Parathyroid adenoma (tissue), 2 donors: Measurements from ENCODE around the gene ROCK2.

ENCODE experiments used
- H2AFZ ChIP-seq: fragments of 300-600 bp; sonication (generic); one replicate; pipeline ENCODE4 v1.7.0; 2017; ENCODE audit warnings: antibody characterized with exemption, mild to moderate bottlenecking
- H3K27ac ChIP-seq: fragments of 300-600 bp; sonication (generic); one replicate; pipeline ENCODE4 v1.7.0; 2017
- H3K27me3 ChIP-seq: fragments of 300-600 bp; sonication (generic); one replicate; pipeline ENCODE4 v1.7.0; 2017; ENCODE audit warnings: low read length; ENCODE audit not compliant: control insufficient read depth, insufficient read depth
- H3K36me3 ChIP-seq: fragments of 300-600 bp; sonication (generic); one replicate; pipeline ENCODE4 v1.7.0; 2017; ENCODE audit warnings: low read length; ENCODE audit not compliant: control insufficient read depth, insufficient read depth
- H3K4me1 ChIP-seq: fragments of 300-600 bp; sonication (generic); one replicate; pipeline ENCODE4 v1.7.0; 2017; ENCODE audit warnings: control low read depth
- H3K4me2 ChIP-seq: fragments of 300-600 bp; sonication (generic); one replicate; pipeline ENCODE4 v1.7.0; 2017; ENCODE audit warnings: low read length
- H3K4me3 ChIP-seq: fragments of 300-600 bp; sonication (generic); one replicate; pipeline ENCODE4 v1.7.0; 2017; ENCODE audit warnings: low read depth, low read length
- H3K79me2 ChIP-seq: fragments of 300-600 bp; sonication (generic); one replicate; pipeline ENCODE4 v1.7.0; 2017; ENCODE audit warnings: control low read depth
- H3K9ac ChIP-seq: fragments of 300-600 bp; sonication (generic); one replicate; pipeline ENCODE4 v1.7.0; 2017; ENCODE audit warnings: mild to moderate bottlenecking
- H3K9me3 ChIP-seq: fragments of 300-600 bp; sonication (generic); one replicate; pipeline ENCODE4 v1.7.0; 2017; ENCODE audit warnings: low read length; ENCODE audit not compliant: control insufficient read depth
- TF ChIP-seq, protein P1 (sequence below): fragments of 300-600 bp; sonication (generic); IDR thresholded peaks from one replicate; pipeline ENCODE4 v1.7.0; 2017; ENCODE audit warnings: antibody characterized with exemption, mild to moderate bottlenecking
- donor health status: primary hyperparathyroidism.

The ROCK2 gene

DNA sequence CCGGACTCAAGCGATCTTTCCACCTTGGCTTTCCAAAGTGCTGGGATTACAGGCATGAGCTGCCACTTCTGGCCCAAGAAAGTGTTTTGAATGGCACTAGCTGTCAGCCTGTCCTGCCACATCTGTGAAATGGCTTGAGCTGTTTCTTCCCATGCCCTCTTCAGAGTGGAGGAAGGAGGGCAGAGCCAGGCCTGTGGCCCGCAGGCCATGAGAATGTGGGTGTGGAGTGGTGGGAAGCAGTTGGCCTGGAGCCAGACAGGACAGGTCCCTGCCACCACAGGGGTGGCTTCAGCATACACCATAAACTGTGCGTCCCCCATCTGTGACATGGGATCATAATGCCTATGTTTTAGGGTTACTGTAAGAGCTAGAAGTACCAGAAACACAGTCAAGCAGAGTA lies 182.7 kb downstream of the ROCK2 start:
- Histone ChIP-seq H3K9me3 (no peaks in the 10 kb centered on the region), H2AFZ (no peak overlapping the region), H3K4me1 (no peaks in the 10 kb centered on the region), H3K9ac (no peak overlapping the region), H3K36me3 (no peaks in the 10 kb centered on the region), H3K79me2 (no peaks in the 10 kb centered on the region), H3K27me3 (no peaks in the 10 kb centered on the region), H3K27ac (no peak overlapping the region), H3K4me2 (no peak overlapping the region), H3K4me3 (no peak overlapping the region)
- TF ChIP-seq, protein P1, sequence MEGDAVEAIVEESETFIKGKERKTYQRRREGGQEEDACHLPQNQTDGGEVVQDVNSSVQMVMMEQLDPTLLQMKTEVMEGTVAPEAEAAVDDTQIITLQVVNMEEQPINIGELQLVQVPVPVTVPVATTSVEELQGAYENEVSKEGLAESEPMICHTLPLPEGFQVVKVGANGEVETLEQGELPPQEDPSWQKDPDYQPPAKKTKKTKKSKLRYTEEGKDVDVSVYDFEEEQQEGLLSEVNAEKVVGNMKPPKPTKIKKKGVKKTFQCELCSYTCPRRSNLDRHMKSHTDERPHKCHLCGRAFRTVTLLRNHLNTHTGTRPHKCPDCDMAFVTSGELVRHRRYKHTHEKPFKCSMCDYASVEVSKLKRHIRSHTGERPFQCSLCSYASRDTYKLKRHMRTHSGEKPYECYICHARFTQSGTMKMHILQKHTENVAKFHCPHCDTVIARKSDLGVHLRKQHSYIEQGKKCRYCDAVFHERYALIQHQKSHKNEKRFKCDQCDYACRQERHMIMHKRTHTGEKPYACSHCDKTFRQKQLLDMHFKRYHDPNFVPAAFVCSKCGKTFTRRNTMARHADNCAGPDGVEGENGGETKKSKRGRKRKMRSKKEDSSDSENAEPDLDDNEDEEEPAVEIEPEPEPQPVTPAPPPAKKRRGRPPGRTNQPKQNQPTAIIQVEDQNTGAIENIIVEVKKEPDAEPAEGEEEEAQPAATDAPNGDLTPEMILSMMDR: no peak

DNA sequence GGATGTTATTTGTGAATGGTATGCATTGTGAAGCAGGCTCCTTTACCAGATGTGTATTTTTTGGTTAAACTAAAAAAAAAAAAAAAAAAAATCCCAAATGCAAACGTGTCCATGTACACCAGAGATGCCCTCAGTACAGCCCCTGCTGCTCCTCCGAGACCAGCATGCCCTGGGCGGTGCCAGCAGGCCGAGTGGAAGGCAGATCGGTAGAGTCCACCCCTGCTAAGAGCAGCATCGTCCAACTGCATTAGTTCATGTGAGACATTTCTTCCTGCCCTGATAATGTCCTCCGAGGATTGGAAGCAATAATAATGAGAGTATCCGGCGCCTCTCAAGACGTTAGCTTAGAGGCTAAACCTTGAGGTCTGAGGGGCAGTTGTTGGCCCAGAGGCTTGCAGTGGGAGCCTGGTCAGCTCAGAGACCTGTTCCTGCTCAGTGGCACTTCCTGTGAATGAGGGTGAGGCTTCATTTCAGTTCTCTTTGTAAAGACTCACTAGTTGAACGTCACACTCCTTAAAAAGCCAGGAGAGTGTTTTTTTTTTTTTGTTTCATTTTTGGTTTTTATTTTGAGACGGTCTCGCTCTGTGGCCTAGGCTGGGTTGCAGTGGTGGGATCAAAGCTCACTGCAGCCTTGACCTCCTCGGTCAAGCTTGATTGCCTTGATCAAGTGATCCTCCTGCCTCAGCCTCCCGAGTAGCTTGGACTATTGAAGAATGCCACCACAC lies 183.5 kb downstream of the ROCK2 start:
- Histone ChIP-seq H3K9ac (no peak overlapping the region), H3K27me3 (no peaks in the 10 kb centered on the region), H3K79me2 (no peaks in the 10 kb centered on the region), H3K27ac (no peak overlapping the region), H3K36me3 (no peaks in the 10 kb centered on the region), H3K4me3 (no peak overlapping the region), H3K9me3 (no peaks in the 10 kb centered on the region), H3K4me2 (no peak overlapping the region), H3K4me1 (no peaks in the 10 kb centered on the region), H2AFZ (no peak overlapping the region)
- TF ChIP-seq, protein P1: no peak

DNA sequence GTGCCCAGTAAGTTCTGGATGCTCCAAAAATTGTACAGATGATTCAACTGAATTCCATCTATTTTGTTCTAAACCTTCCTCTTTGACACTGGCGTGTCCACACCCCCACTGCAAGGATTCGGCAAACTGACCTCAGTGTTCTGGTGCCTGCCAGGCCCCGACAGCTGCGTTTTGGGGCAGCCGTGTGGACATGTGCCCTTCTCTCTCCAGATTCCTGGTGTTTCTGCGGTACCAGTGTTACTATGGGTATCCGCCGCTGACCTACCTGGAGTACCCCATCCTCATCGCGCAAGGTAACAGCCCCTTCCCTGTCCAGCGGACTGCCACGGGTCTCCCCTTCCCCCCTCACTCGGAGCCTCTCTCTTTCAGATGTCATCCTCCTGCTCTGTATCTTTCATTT lies 184.2 kb downstream of the ROCK2 start:
- Histone ChIP-seq H3K79me2 (no peaks in the 10 kb centered on the region), H3K4me3 (no peak overlapping the region), H3K27me3 (no peaks in the 10 kb centered on the region), H3K9me3 (no peaks in the 10 kb centered on the region), H3K9ac (no peak overlapping the region), H3K4me2 (no peak overlapping the region), H3K36me3 (no peaks in the 10 kb centered on the region), H3K4me1 (no peaks in the 10 kb centered on the region), H2AFZ (no peak overlapping the region), H3K27ac (no peak overlapping the region)
- TF ChIP-seq, protein P1: no peak

- Histone ChIP-seq H3K4me2 (no peak overlapping the region), H3K4me1 (peaks cover under 1% of the 10 kb centered on the region), H3K9ac (no peak overlapping the region), H3K9me3 (no peaks in the 10 kb centered on the region), H3K27ac (no peak overlapping the region), H3K27me3 (no peaks in the 10 kb centered on the region), H3K4me3 (no peak overlapping the region), H3K36me3 (no peaks in the 10 kb centered on the region), H3K79me2 (no peaks in the 10 kb centered on the region), H2AFZ (no peak overlapping the region)
- TF ChIP-seq, protein P1: no peak
Observed at GRCh38 chr2:11159574-11160170, 184.8 kb downstream of the ROCK2 start.
